ENCODE measurements around the gene ABHD15. TPM values are rescaled to one million over a fixed set of nuclear protein-coding genes. Genes with fewer than 3 reads are reported as not detected.

Gene ABHD15, protein sequence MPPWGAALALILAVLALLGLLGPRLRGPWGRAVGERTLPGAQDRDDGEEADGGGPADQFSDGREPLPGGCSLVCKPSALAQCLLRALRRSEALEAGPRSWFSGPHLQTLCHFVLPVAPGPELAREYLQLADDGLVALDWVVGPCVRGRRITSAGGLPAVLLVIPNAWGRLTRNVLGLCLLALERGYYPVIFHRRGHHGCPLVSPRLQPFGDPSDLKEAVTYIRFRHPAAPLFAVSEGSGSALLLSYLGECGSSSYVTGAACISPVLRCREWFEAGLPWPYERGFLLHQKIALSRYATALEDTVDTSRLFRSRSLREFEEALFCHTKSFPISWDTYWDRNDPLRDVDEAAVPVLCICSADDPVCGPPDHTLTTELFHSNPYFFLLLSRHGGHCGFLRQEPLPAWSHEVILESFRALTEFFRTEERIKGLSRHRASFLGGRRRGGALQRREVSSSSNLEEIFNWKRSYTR
- polyA plus RNA-seq (ENCODE audit: insufficient read depth in 1 of 5, insufficient read length in 5 of 5, low replicate concordance in 1 of 5) = 1 to 10 TPM; 3.3 to 5.2 (median 3.6) TPM
- long read RNA-seq, donor 1, partial matches to known transcripts = 62 of 62 reads
- long read RNA-seq, donor 1, other reads (novel, unspliced or antisense) = 0 of 62 reads
- long read RNA-seq, donor 2, partial matches to known transcripts = 0 of 15 reads
- long read RNA-seq, donor 2, other reads (novel, unspliced or antisense) = 13 of 15 reads
- long read RNA-seq, donor 3, partial matches to known transcripts = 0 of 1 reads
- long read RNA-seq, donor 3, other reads (novel, unspliced or antisense) = 0 of 1 reads
- long read RNA-seq, donor 4, partial matches to known transcripts = 0 of 1 reads
- long read RNA-seq, donor 4, other reads (novel, unspliced or antisense) = 0 of 1 reads
- long read RNA-seq, donor 5, partial matches to known transcripts = 65 of 66 reads
- long read RNA-seq, donor 5, other reads (novel, unspliced or antisense) = 0 of 66 reads
- long read RNA-seq, donor 6, partial matches to known transcripts = 56 of 59 reads
- long read RNA-seq, donor 6, other reads (novel, unspliced or antisense) = 0 of 59 reads
- long read RNA-seq, donor 7 = 0 reads
- long read RNA-seq, donor 8 = 0 reads

DNA sequence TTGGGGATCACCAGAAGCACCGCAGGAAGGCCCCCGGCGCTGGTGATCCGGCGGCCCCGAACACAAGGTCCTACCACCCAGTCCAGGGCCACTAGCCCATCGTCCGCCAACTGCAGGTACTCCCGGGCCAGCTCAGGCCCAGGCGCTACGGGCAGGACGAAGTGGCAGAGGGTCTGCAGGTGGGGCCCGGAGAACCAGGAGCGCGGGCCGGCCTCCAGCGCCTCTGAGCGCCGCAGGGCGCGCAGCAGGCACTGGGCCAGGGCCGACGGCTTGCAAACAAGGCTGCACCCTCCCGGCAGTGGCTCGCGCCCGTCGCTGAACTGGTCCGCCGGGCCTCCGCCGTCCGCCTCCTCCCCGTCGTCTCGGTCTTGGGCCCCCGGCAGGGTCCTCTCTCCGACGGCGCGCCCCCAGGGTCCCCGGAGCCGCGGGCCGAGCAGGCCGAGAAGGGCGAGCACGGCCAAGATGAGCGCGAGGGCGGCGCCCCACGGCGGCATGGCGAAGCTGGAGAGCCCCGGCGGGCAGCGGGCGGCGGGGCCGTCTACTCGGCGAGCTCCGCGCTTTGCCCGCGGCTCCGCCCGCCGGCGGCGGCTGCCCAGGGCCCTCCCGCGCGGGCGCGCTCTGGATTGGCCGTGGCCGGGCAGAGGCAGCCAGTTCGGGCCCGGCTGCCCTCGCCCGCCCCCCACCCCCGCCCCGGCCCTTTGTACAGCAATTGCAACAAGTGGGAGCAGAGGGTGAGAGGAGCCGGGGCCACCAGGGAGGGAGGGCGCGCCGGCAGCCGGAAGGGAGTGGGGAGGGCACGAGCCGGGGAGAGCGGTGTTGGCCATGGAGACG lies at the start of gene ABHD15:
TSS of gene ABHD15 (minus strand) at position 565 of the 831 bp plus-strand sequence. CDS start at position 494, 71 bp downstream.
- DNase-seq = no peak

- peak; percentile 76 to 78 for DNase-seq
Measured at GRCh38 chr17:29615492-29616299, 48.9 kb upstream of the ABHD15 start.

DNA sequence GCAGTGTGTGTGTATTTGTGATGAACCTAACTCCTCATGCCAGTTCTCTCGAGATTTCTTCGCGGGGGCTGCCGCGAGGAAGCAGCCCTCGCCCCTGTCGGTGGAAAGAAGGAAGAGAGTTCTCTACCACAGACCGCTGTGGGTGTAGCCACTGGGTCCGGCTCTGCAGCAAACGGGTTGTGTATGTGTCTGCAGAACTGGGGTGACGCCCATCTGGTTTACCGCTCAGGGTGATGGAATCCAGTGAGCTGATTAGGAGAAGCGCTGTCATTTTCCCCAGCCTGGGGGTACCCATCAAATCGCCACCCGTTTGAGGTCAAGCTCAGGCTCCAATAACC lies 48.2 kb upstream of the ABHD15 start:
- DNase-seq = no peak

- no peak for DNase-seq
Measured at GRCh38 chr17:29614349-29615047, 47.7 kb upstream of the ABHD15 start.

- no peak for DNase-seq
Measured at GRCh38 chr17:29613856-29614255, 47.0 kb upstream of the ABHD15 start.

DNA sequence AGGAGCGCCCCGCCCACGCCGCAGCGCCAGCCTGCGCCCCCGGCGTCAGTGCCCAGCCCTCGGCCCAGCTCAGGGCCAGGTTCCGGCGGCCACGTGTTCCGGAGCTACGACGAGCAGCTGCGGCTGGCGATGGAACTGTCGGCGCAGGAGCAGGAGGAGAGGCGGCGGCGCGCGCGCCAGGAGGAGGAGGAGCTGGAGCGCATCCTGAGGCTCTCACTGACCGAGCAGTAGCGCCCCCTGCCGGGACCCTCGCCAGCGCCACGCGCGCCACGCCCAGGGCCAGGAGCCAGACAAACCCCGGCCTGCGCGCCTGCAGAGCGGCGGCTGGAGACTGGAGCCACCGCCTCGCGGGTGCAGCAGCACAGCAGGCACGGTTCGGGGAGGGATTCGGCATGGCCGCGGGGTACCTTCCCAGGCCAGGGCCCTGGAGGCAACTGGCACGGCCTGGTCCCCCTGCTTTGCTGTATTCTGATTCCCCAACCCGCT lies 46.6 kb upstream of the ABHD15 start:
- peak; percentile 85 for DNase-seq

GRCh38 chr17:29612404-29613280 lies 45.8 kb upstream of the ABHD15 start:
- no peak for DNase-seq

DNA sequence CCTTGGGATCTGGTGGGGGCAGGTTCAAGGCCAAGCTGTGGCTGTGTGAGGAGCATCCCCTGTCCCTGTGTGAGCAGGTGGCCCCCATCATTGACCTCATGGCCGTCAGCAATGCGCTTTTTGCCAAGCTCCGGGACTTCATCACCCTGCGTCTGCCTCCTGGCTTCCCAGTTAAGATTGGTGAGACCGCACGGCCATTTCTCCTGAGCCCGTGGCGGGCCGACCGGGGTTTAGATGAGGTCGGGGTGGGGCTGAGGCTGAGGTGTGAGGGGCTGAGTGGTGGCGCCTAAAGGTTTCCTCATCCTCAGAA lies 45.2 kb upstream of the ABHD15 start:
- no peak for DNase-seq

GRCh38 chr17:29611351-29612093 lies 44.7 kb upstream of the ABHD15 start:
- no peak for DNase-seq

- DNase-seq = no peak
Measured at GRCh38 chr17:29610395-29610794, 43.6 kb upstream of the ABHD15 start.

DNA sequence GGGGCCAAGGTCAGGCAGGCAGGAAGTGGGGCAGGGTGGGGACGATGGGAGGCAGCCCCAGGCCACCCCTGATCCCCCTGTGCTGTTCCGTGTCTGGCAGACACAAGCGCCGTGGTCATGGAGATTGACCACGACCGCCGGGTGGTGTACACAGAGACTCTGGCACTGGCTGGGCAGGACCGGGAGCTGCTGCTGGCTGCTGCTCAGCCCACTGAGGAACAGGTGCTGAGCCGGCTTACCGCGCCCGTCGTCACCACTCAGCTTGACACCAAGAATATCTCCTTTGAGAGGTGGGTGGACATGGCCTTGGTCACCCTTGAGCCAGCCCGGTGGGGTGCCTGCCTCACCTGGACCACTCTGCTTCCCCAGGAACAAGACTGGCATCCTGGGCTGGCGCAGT lies 42.1 kb upstream of the ABHD15 start:
- DNase-seq = no peak

- no peak for DNase-seq
Measured at GRCh38 chr17:29607557-29608195, 40.8 kb upstream of the ABHD15 start.

- no peak for DNase-seq
Measured at GRCh38 chr17:29603109-29603674, 36.4 kb upstream of the ABHD15 start.

DNA sequence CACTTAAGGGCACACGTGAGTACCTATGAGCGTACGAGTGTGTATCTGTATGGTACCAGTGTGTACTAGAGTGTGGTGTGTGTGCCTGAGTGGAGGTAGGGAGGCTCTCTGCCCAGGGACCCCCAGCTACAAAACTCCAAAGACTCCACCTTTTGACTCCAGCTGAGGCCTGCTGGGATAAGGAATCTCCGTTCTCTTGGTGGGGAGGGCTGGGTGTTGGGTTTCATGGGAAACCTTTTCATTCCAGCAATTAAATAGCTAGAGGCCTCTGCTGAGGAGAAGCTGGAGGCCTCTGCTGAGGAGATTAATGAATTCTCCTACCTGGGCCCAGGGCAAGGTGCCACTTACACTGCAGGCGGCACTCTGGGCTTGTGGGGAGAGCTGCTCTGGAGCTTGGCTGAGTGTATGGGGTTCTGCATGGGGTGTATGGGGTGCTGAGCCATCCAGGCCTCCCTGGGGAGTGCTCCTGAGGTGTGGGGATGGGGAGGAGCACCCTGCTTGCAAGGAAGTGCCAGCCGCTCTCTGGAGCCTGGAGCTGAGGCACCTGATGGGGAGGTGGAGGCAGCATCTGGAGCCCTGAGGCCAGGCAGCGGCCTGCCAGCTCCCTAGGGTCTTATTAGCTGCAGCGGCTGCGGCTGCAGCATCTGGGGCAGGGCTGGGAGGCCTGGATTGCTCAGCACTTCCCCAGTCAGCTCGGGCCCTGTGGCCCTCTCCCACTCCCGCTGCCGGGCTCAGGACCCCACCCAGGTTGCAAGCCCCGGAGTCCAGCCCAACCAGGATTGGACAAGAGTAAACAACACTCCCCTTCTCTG lies 30.7 kb upstream of the ABHD15 start:
- DNase-seq = no peak

- DNase-seq = no peak
Measured at GRCh38 chr17:29596811-29597210, 30.0 kb upstream of the ABHD15 start.
